Peyer's patch (tissue), 4 donors: ENCODE data around the gene BACH2. TPM values are rescaled to one million over a fixed set of nuclear protein-coding genes. Genes with fewer than 3 reads are reported as not detected.
"Not testable (repeated sequence)": the region's sequence is repeated elsewhere in the genome, so short reads cannot be mapped to it uniquely, and the experiment has no call there.

Source experiments
- DNase-seq, 3 donors: peaks; one replicate each; pipeline ENCODE4 v3.0.0-alpha.2; 2017 to 2019
- H3K27ac ChIP-seq, 4 donors: fragments of 200-600 bp; sonication (generic); one replicate each; pipeline ENCODE4 v1.5.1; 2016 to 2019
- H3K27me3 ChIP-seq, 2 donors: fragments of 200-600 bp; sonication (generic); one replicate each; pipeline ENCODE4 v1.5.1; 2019
- H3K36me3 ChIP-seq, 3 donors: fragments of 200-600 bp; sonication (generic); one replicate each; pipeline ENCODE4 v1.5.1; 2016 to 2019
- H3K4me1 ChIP-seq, 4 donors: fragments of 200-600 bp; sonication (generic); one replicate each; pipeline ENCODE4 v1.5.1; 2016 to 2019
- H3K4me3 ChIP-seq, 4 donors: fragments of 200-600 bp; sonication (generic); 1 replicate in 3 of 4; 2 replicates in 1 of 4; pipeline ENCODE4 v1.5.1; 2016 to 2019; ENCODE audit warnings: mild to moderate bottlenecking in 1 of 4
- H3K9me3 ChIP-seq, 4 donors: fragments of 200-600 bp; sonication (generic); one replicate each; pipeline ENCODE4 v1.5.1; 2016 to 2019; ENCODE audit warnings: mild to moderate bottlenecking in 1 of 4
- CTCF ChIP-seq, 6 experiments: fragments of 450-650 bp in 4 of 6; fragments of 200-600 bp in 2 of 6; sonication (generic) in 1 of 6; IDR thresholded peaks; one replicate each; pipeline ENCODE4 v1.5.1; 2017 to 2019; ENCODE audit warnings: antibody characterized with exemption in 6 of 6, mild to moderate bottlenecking in 3 of 6, moderate library complexity in 1 of 6
- POLR2A ChIP-seq, 2 donors: fragments of 450-650 bp; IDR thresholded peaks; one replicate each; pipeline ENCODE4 v1.5.1; 2017; ENCODE audit warnings: antibody characterized with exemption in 2 of 2, mild to moderate bottlenecking in 2 of 2, moderate library complexity in 2 of 2
- total RNA-seq, 4 donors: library from RNA; depleted of rRNA; stranded (reverse); fragments of >200 nt; gene quantifications; one replicate each; pipeline ENCODE4 v1.1.0, GENCODE V29; 2016

The BACH2 gene
- total RNA-seq, 4 donors from 2014 or later: 0.18 to 26.4 (median 8.2) TPM

GRCh38 chr6:90167514-90168379 is 128.9 kb downstream of the BACH2 start:
- H3K9me3 ChIP-seq: no peaks in the 10 kb centered on the region
- no peaks in the 10 kb centered on the region for H3K36me3 ChIP-seq
- DNase-seq: no peak
- no peak for TF ChIP-seq CTCF (IDR thresholded peaks at IDR 0.05)
- no peak overlapping the region for H3K4me3 ChIP-seq
- no peaks in the 10 kb centered on the region for H3K4me1 ChIP-seq
- H3K27ac ChIP-seq: no peak overlapping the region
- H3K27me3 ChIP-seq: no peaks in the 10 kb centered on the region

- H3K36me3 ChIP-seq, H3K27ac ChIP-seq, H3K4me3 ChIP-seq, H3K27me3 ChIP-seq, DNase-seq, H3K9me3 ChIP-seq, H3K4me1 ChIP-seq: not testable (repeated sequence)
Measured at GRCh38 chr6:90166155-90166924, 130.3 kb downstream of the BACH2 start.

GRCh38 chr6:90162648-90163387 is 133.8 kb downstream of the BACH2 start:
- DNase-seq: no peak

GRCh38 chr6:90160013-90160412 is 136.6 kb downstream of the BACH2 start:
- no peak overlapping the region for H3K27ac ChIP-seq
- no peaks in the 10 kb centered on the region for H3K27me3 ChIP-seq
- no peaks in the 10 kb centered on the region for H3K4me1 ChIP-seq
- no peaks in the 10 kb centered on the region for H3K36me3 ChIP-seq
- no peak for TF ChIP-seq CTCF (IDR thresholded peaks at IDR 0.05)
- TF ChIP-seq POLR2A (IDR thresholded peaks at IDR 0.05): no peak
- no peak overlapping the region for H3K4me3 ChIP-seq
- no peak for DNase-seq
- no peaks in the 10 kb centered on the region for H3K9me3 ChIP-seq

More at GRCh38 chr6:90162648-90163387, 133.8 kb downstream of the BACH2 start:
- H3K27me3 ChIP-seq: no peaks in the 10 kb centered on the region
- TF ChIP-seq CTCF (IDR thresholded peaks at IDR 0.05): no peak
- TF ChIP-seq POLR2A (IDR thresholded peaks at IDR 0.05): no peak
- H3K36me3 ChIP-seq: no peaks in the 10 kb centered on the region
- H3K27ac ChIP-seq: no peak overlapping the region
- no peak overlapping the region for H3K4me3 ChIP-seq
- H3K9me3 ChIP-seq: no peaks in the 10 kb centered on the region
- H3K4me1 ChIP-seq: no peaks in the 10 kb centered on the region

- H3K4me3 ChIP-seq: no peak overlapping the region
- TF ChIP-seq CTCF (IDR thresholded peaks at IDR 0.05): no peak
- no peak for TF ChIP-seq POLR2A (IDR thresholded peaks at IDR 0.05)
- DNase-seq: no peak
- H3K4me1 ChIP-seq: no peaks in the 10 kb centered on the region
- no peaks in the 10 kb centered on the region for H3K9me3 ChIP-seq
- no peaks in the 10 kb centered on the region for H3K27me3 ChIP-seq
- no peak overlapping the region for H3K27ac ChIP-seq
- H3K36me3 ChIP-seq: no peaks in the 10 kb centered on the region
Measured at GRCh38 chr6:90159452-90159851, 137.2 kb downstream of the BACH2 start.
